ENCODE results near the gene TXNRD3.
"Not testable (repeated sequence)": the region's sequence is repeated elsewhere in the genome, so short reads cannot be mapped to it uniquely, and the experiment has no call there.

The TXNRD3 gene

GRCh38 chr3:126634803-126635202 is 20.1 kb downstream of the TXNRD3 start:
- Histone ChIP-seq H3K27me3 (no peaks in the 10 kb centered on the region), H3K9me3 (no peaks in the 10 kb centered on the region), H3K4me1 (no peaks in the 10 kb centered on the region), H3K36me3 (peaks cover 0 to 58% (median 26%) of the 10 kb centered on the region in 3 donors), H3K4me3 (no peak overlapping the region), H3K27ac (no peak overlapping the region)
- intact Hi-C loops (cut with DNase I; ENCODE audit: low total_unique reads), result no loop called here
- no peak for DNase-seq
- no peak for TF ChIP-seq CTCF (IDR thresholded peaks at IDR 0.05)

DNA sequence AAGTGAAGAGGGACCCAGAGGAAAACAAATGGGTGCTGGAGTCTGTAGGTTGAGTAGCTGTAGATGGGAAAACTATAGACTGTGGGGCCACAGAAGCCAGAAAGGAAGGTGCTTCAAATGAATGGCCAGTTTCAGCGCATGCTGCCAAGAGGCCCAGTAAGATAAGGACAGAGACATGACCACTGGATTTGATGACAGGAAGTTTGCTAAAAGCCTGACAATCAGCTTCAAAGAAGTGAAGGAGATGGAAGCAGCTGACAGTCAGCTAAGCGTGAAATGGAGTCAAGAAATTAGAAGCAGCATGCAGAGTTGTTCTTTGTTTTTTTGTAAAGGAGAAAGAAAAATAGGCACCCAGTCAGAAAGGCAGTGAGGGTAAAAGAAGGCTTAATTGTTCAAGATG is 24.9 kb downstream of the TXNRD3 start:
- H3K27ac ChIP-seq, result no peak overlapping the region
- H3K4me1 ChIP-seq, result no peaks in the 10 kb centered on the region
- H3K9me3 ChIP-seq, result no peaks in the 10 kb centered on the region
- no peak overlapping the region for H3K4me3 ChIP-seq
- peaks cover 4 to 59% (median 26%) of the 10 kb centered on the region in 3 donors for H3K36me3 ChIP-seq
- H3K27me3 ChIP-seq, result no peaks in the 10 kb centered on the region
- TF ChIP-seq CTCF (IDR thresholded peaks at IDR 0.05), result no peak
- no peak for DNase-seq
- intact Hi-C loops (cut with DNase I; ENCODE audit: low total_unique reads), result no loop called here

DNA sequence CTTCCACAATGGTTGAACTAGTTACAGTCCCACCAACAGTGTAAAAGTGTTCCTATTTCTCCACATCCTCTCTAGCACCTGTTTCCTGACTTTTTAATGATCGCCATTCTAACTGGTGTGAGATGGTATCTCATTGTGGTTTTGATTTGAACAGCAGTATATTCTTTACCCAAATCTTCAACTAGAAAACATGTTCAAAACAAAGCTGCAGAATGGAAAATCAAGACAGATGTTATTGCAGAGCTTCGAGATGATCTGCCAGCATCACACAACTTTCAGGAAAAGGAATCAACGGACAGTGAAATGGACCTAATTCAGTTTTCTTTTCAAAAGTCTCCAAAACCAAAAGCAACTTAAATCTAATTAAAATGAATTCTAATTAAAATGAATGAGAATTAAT is 29.2 kb downstream of the TXNRD3 start:
- H3K9me3 ChIP-seq; DNase-seq; intact Hi-C loops (cut with DNase I; ENCODE audit: low total_unique reads); H3K4me1 ChIP-seq; H3K27ac ChIP-seq; H3K27me3 ChIP-seq; H3K4me3 ChIP-seq: not testable (repeated sequence)
- H3K36me3 ChIP-seq, result peaks cover 9 to 60% (median 13%) of the 10 kb centered on the region in 3 donors

DNA sequence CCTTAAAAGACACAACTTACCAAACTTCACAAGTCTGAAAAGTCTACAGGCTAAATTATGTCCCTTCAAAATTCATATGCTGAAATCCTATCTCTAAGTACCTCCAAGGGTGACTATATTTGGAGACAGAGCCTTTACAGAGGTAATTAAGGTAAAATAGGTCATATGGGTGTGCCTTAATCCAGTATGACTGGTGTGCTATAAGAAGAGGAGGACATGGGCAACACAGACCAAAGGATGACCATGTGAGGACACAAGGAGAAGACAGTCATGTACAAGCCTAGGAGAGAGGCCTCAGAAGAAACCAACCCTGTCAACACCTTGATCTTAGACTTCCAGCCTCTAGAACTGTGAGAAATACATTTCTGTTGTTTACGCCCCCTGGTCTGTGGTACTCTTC is 32.2 kb downstream of the TXNRD3 start:
- peaks cover 9 to 47% (median 13%) of the 10 kb centered on the region in 3 donors for H3K36me3 ChIP-seq
- intact Hi-C loops (cut with DNase I; ENCODE audit: low total_unique reads), result no loop called here

GRCh38 chr3:126621627-126622345 is 33.1 kb downstream of the TXNRD3 start:
- intact Hi-C loops (cut with DNase I; ENCODE audit: low total_unique reads), result no loop called here
- Histone ChIP-seq H3K36me3 (peaks cover 9 to 41% (median 17%) of the 10 kb centered on the region in 3 donors), H3K9me3 (no peaks in the 10 kb centered on the region), H3K4me1 (no peaks in the 10 kb centered on the region), H3K27me3 (no peaks in the 10 kb centered on the region), H3K4me3 (no peak overlapping the region), H3K27ac (no peak overlapping the region)
- no peak for TF ChIP-seq CTCF (IDR thresholded peaks at IDR 0.05)
- no peak for DNase-seq

More for the DNA sequence above, 32.2 kb downstream of the TXNRD3 start:
- no peak for TF ChIP-seq CTCF (IDR thresholded peaks at IDR 0.05)
- Histone ChIP-seq H3K4me3 (no peak overlapping the region), H3K27me3 (no peaks in the 10 kb centered on the region), H3K9me3 (no peaks in the 10 kb centered on the region), H3K27ac (no peak overlapping the region), H3K4me1 (no peaks in the 10 kb centered on the region)
- DNase-seq, result no peak

GRCh38 chr3:126621171-126621570 is 33.8 kb downstream of the TXNRD3 start:
- no peak for TF ChIP-seq CTCF (IDR thresholded peaks at IDR 0.05)
- Histone ChIP-seq H3K27ac (no peak overlapping the region), H3K36me3 (peaks cover 15 to 40% (median 23%) of the 10 kb centered on the region in 3 donors), H3K27me3 (no peaks in the 10 kb centered on the region), H3K4me3 (no peak overlapping the region), H3K4me1 (no peaks in the 10 kb centered on the region), H3K9me3 (no peaks in the 10 kb centered on the region)
- intact Hi-C loops (cut with DNase I; ENCODE audit: low total_unique reads), result no loop called here
- no peak for DNase-seq

Measured in tibial artery (tissue), 4 donors.